ENCODE measurements around the gene HERC4.

Gene HERC4

DNA sequence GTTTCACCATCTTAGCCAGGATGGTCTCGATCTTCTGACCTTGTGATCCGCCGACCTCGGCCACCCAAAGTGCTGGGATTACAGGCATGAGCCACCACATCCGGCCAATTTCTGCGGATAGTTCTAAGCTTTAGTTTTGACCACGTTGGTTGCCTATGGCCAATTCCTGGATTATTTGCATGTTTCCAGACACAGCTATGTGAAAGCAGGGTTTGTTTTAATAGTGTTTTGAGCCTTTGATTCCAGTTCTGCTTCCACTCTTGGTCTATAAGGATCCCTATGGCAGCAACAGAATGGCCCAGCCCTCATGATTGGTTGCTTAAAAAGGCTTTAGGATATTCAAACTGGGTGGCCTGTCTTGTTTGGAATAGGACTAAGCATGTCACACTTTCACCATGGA, 171.5 kb downstream of the HERC4 start:
- no peaks in the 10 kb centered on the region for H3F3A ChIP-seq (ENCODE audit: low read depth)
- H3K36me3 ChIP-seq (ENCODE audit: insufficient read depth, low read length), result peaks cover 50% of the 10 kb centered on the region
- no peaks in the 10 kb centered on the region for H4K20me1 ChIP-seq (ENCODE audit: insufficient read depth, low read length, poor library complexity, severe bottlenecking)
- H3K9me2 ChIP-seq (replicated peaks; ENCODE audit: low read depth, low read length), result no peaks in the 10 kb centered on the region
- H3K9me3 ChIP-seq (ENCODE audit: insufficient read depth, low read depth, low read length), result no peaks in the 10 kb centered on the region
- no peak overlapping the region for H3K9ac ChIP-seq (ENCODE audit: low read depth, low read length, poor library complexity, severe bottlenecking)
- TF ChIP-seq, protein P1, sequence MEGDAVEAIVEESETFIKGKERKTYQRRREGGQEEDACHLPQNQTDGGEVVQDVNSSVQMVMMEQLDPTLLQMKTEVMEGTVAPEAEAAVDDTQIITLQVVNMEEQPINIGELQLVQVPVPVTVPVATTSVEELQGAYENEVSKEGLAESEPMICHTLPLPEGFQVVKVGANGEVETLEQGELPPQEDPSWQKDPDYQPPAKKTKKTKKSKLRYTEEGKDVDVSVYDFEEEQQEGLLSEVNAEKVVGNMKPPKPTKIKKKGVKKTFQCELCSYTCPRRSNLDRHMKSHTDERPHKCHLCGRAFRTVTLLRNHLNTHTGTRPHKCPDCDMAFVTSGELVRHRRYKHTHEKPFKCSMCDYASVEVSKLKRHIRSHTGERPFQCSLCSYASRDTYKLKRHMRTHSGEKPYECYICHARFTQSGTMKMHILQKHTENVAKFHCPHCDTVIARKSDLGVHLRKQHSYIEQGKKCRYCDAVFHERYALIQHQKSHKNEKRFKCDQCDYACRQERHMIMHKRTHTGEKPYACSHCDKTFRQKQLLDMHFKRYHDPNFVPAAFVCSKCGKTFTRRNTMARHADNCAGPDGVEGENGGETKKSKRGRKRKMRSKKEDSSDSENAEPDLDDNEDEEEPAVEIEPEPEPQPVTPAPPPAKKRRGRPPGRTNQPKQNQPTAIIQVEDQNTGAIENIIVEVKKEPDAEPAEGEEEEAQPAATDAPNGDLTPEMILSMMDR (conservative IDR thresholded peaks at IDR 0.05; ENCODE audit: low read length), result no peak
- TF ChIP-seq EZH2phosphoT487 (IDR thresholded peaks at IDR 0.05; ENCODE audit: borderline replicate concordance), result no peak
- no peaks in the 10 kb centered on the region for H3K27me3 ChIP-seq (ENCODE audit: insufficient read depth, low read length, poor library complexity, severe bottlenecking)
- H3K79me2 ChIP-seq (ENCODE audit: insufficient read depth, low read length), result peaks cover 47% of the 10 kb centered on the region
- no peak overlapping the region for H3K4me3 ChIP-seq (ENCODE audit: low read length, poor library complexity, severe bottlenecking)
- H3K4me1 ChIP-seq (ENCODE audit: insufficient read depth, low read length, poor library complexity, severe bottlenecking), result no peaks in the 10 kb centered on the region
- no peak overlapping the region for H2AFZ ChIP-seq (ENCODE audit: low read length)
- H3K4me2 ChIP-seq (ENCODE audit: low read depth, low read length, poor library complexity, severe bottlenecking), result no peak overlapping the region

DNA sequence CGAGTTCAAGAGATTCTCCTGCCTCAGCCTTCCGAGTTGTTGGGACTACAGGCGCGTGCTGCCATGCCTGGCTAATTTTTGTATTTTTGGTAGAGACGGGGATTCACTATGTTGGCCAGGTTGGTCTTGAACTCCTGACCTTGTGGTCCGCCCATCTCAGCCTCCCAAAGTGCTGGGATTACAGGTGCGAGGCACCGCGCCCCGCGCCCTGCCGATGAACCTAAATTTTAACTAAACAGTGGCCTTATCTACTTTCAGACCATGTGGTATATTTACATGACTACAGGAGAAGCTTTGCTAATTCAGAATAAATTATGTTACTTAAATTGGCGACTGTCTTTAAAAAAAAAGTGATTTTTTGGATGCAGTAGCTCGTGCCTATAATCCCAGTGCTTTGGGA, 181.4 kb downstream of the HERC4 start:
- peaks cover 75% of the 10 kb centered on the region for H3K79me2 ChIP-seq (ENCODE audit: insufficient read depth, low read length)
- peaks cover 49% of the 10 kb centered on the region for H3K36me3 ChIP-seq (ENCODE audit: insufficient read depth, low read length)
- no peak overlapping the region for H2AFZ ChIP-seq (ENCODE audit: low read length)
- H4K20me1 ChIP-seq (ENCODE audit: insufficient read depth, low read length, poor library complexity, severe bottlenecking), result peaks cover 33% of the 10 kb centered on the region
- no peak for TF ChIP-seq EZH2phosphoT487 (IDR thresholded peaks at IDR 0.05; ENCODE audit: borderline replicate concordance)
- TF ChIP-seq, protein P1 (conservative IDR thresholded peaks at IDR 0.05; ENCODE audit: low read length), result no peak
- H3F3A ChIP-seq (ENCODE audit: low read depth), result no peaks in the 10 kb centered on the region
- no peaks in the 10 kb centered on the region for H3K9me2 ChIP-seq (replicated peaks; ENCODE audit: low read depth, low read length)
- H3K9ac ChIP-seq (ENCODE audit: low read depth, low read length, poor library complexity, severe bottlenecking), result no peak overlapping the region
- peaks cover 24% of the 10 kb centered on the region for H3K4me1 ChIP-seq (ENCODE audit: insufficient read depth, low read length, poor library complexity, severe bottlenecking)
- no peak overlapping the region for H3K4me3 ChIP-seq (ENCODE audit: low read length, poor library complexity, severe bottlenecking)
- no peak overlapping the region for H3K4me2 ChIP-seq (ENCODE audit: low read depth, low read length, poor library complexity, severe bottlenecking)
- no peaks in the 10 kb centered on the region for H3K27me3 ChIP-seq (ENCODE audit: insufficient read depth, low read length, poor library complexity, severe bottlenecking)
- H3K9me3 ChIP-seq (ENCODE audit: insufficient read depth, low read depth, low read length), result no peaks in the 10 kb centered on the region

DNA sequence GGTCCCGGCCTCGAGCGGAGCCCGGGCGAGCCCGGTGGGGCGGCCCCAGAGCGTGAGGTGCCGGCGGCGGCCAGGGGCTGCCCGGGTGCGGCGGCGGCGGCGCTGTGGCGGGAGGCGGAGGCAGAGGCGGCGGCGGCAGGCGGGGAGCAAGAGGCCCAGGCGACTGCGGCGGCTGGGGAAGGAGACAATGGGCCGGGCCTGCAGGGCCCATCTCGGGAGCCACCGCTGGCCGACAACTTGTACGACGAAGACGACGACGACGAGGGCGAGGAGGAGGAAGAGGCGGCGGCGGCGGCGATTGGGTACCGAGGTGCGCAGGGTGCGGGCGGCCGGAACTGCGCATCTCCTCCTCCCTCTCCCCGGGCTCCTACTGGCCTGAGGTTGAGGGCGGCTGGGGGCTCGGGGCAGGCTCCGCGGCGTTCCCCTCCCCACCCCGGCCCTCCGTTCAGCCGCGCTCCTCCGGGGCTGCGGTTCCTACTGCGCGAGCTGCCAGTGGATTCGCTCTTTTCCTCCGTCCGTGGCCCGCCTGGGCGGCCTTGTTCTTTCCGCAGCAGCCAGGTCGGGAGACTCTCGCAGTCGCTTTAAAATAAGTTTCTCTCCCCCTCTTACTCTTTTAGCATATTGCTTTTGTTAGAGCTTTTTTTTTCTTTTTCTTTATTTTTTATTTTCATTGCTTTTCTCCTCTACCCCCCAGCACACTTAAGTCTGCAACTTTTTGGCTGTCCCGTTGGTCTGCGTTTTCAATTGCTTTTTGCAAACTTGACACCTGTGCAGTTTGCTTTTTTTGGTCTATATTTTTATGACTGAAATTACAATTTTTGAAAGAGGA, 190.0 kb downstream of the HERC4 start:
- peaks cover 10% of the 10 kb centered on the region; the same call in 1 of the 2 replicates for H3K36me3 ChIP-seq (ENCODE audit: insufficient read depth, low read length)
- no peaks in the 10 kb centered on the region for H3K27me3 ChIP-seq (ENCODE audit: insufficient read depth, low read length, poor library complexity, severe bottlenecking)
- peak overlapping the region; percentile 81 for H3K4me3 ChIP-seq (ENCODE audit: low read length, poor library complexity, severe bottlenecking)
- no peak for TF ChIP-seq EZH2phosphoT487 (IDR thresholded peaks at IDR 0.05; ENCODE audit: borderline replicate concordance)
- TF ChIP-seq, protein P1 (conservative IDR thresholded peaks at IDR 0.05; ENCODE audit: low read length), result no peak
- peak overlapping the region; percentile 80 for H3K9ac ChIP-seq (ENCODE audit: low read depth, low read length, poor library complexity, severe bottlenecking)
- H4K20me1 ChIP-seq (ENCODE audit: insufficient read depth, low read length, poor library complexity, severe bottlenecking), result peaks cover 39% of the 10 kb centered on the region
- H3K9me2 ChIP-seq (replicated peaks; ENCODE audit: low read depth, low read length), result no peaks in the 10 kb centered on the region
- no peaks in the 10 kb centered on the region for H3K9me3 ChIP-seq (ENCODE audit: insufficient read depth, low read depth, low read length)
- H3K79me2 ChIP-seq (ENCODE audit: insufficient read depth, low read length), result peaks cover 47% of the 10 kb centered on the region
- peak overlapping the region; percentile 70 for H2AFZ ChIP-seq (ENCODE audit: low read length)
- peaks cover 36% of the 10 kb centered on the region for H3K4me1 ChIP-seq (ENCODE audit: insufficient read depth, low read length, poor library complexity, severe bottlenecking)
- peak overlapping the region; percentile 76 for H3K4me2 ChIP-seq (ENCODE audit: low read depth, low read length, poor library complexity, severe bottlenecking)
- H3F3A ChIP-seq (ENCODE audit: low read depth), result no peaks in the 10 kb centered on the region

Data from Loucy (cell line).